Caco-2 (cell line): ENCODE measurements around the gene ARSB. TPM values are rescaled to one million over a fixed set of nuclear protein-coding genes. Genes with fewer than 3 reads are reported as not detected.

Experiments used
- BruUV-seq: library from RNA; stranded (reverse); fragments of 400-500 nt; replicated peaks from 2 replicates; lab custom pipeline; 2021; lab: Mats Ljungman, UMichigan
- CTCF ChIA-PET: fragments of 300-600 bp; sonication (Branson Sonifier 250); formaldehyde crosslinking; loops from one replicate; lab custom pipeline; 2022; ENCODE audit warnings: antibody characterized with exemption; lab: Charles Lee
- POLR2A ChIA-PET: fragments of 300-600 bp; sonication (Branson Sonifier 250); formaldehyde crosslinking; loops from one replicate; lab custom pipeline; 2022; ENCODE audit warnings: antibody characterized with exemption; lab: Charles Lee
- DNase-seq, 2 experiments: peaks; one replicate each; pipeline versions ENCODE4 v3.0.0 to v3.0.0-alpha.2; 2020 to 2022
- H3K27me3 ChIP-seq: replicated peaks from 2 replicates; pipeline ENCODE4 v1.6.0; 2011; ENCODE audit warnings: low read length; ENCODE audit not compliant: control insufficient read depth, insufficient read depth
- H3K36me3 ChIP-seq: 2 replicates; pipeline ENCODE4 v1.5.1; 2011; ENCODE audit warnings: low read length; ENCODE audit not compliant: control insufficient read depth, insufficient read depth
- H3K4me1 ChIP-seq: fragments of 250-450 bp; sonication (Bioruptor Pico); 2 replicates; pipeline ENCODE4 v1.5.1; 2020; ENCODE audit warnings: mild to moderate bottlenecking
- H3K4me3 ChIP-seq: 2 replicates; pipeline ENCODE4 v1.5.1; 2011; ENCODE audit warnings: low read depth, mild to moderate bottlenecking, control low read depth, low read length
- H3K9me3 ChIP-seq: fragments of 250-450 bp; sonication (Bioruptor Pico); 2 replicates; pipeline ENCODE4 v1.5.1; 2020; ENCODE audit warnings: mild to moderate bottlenecking, moderate library complexity
- H3K27ac Mint-ChIP-seq: one replicate; pipeline ENCODE4 v1.8.0; 2022; ENCODE audit warnings: mixed read lengths; ENCODE audit not compliant: unreplicated experiment
- H3K27me3 Mint-ChIP-seq: one replicate; pipeline ENCODE4 v1.8.0; 2022; ENCODE audit warnings: mixed read lengths; ENCODE audit not compliant: insufficient read depth, unreplicated experiment
- H3K36me3 Mint-ChIP-seq: one replicate; pipeline ENCODE4 v1.8.0; 2022; ENCODE audit warnings: mild to moderate bottlenecking, mixed read lengths; ENCODE audit not compliant: insufficient read depth, unreplicated experiment
- H3K4me1 Mint-ChIP-seq: one replicate; pipeline ENCODE4 v1.8.0; 2022; ENCODE audit warnings: low read depth, mixed read lengths; ENCODE audit not compliant: unreplicated experiment
- H3K4me3 Mint-ChIP-seq: one replicate; pipeline ENCODE4 v1.8.0; 2022; ENCODE audit warnings: mild to moderate bottlenecking, moderate library complexity, mixed read lengths; ENCODE audit not compliant: unreplicated experiment
- H3K9me3 Mint-ChIP-seq: one replicate; pipeline ENCODE4 v1.8.0; 2022; ENCODE audit warnings: mixed read lengths; ENCODE audit not compliant: unreplicated experiment
- CTCF ChIP-seq, 2 experiments: fragments of 200-600 bp in 1 of 2; IDR thresholded peaks; 1 replicate in 1 of 2; 2 replicates in 1 of 2; pipeline versions ENCODE4 v1.5.1 to v1.8.0; 2011 to 2022; ENCODE audit warnings: antibody characterized with exemption in 1 of 2, control low read depth in 1 of 2, inconsistent platforms in 1 of 2, low read depth in 1 of 2, low read length in 1 of 2, mild to moderate bottlenecking in 1 of 2, moderate library complexity in 1 of 2; ENCODE audit not compliant: insufficient read depth in 1 of 2, severe bottlenecking in 1 of 2, unreplicated experiment in 1 of 2
- intact Hi-C: fragments of 100-400 bp; cut with micrococcal nuclease; formaldehyde crosslinking; loops from one replicate; pipeline ENCODE4 v1.10.0; 2022; ENCODE audit not compliant: unreplicated experiment
- total RNA-seq: library from RNA; stranded (reverse); gene quantifications from 2 replicates; pipeline ENCODE4 v1.2.3, GENCODE V29; 2022

The ARSB gene
- total RNA-seq, 1 experiment from 2014 or later, result 17.4 TPM

GRCh38 chr5:78905084-78905938, 79.8 kb downstream of the ARSB start:
- intact Hi-C loops, result loop anchor here (10.0 kb wide), 1 partner anchor 441 kb away; no protein-coding TSS in a partner anchor
- Mint-ChIP-seq H3K4me3 (no peak overlapping the region), H3K36me3 (no peaks in the 10 kb centered on the region), H3K27ac (no peak overlapping the region), H3K27me3 (no peaks in the 10 kb centered on the region), H3K9me3 (no peaks in the 10 kb centered on the region), H3K4me1 (peaks cover 11% of the 10 kb centered on the region)
- BruUV-seq, result no TSS peak
- Histone ChIP-seq H3K4me3 (no peak overlapping the region), H3K36me3 (no peaks in the 10 kb centered on the region), H3K27me3 (no peaks in the 10 kb centered on the region), H3K4me1 (peaks cover 15% of the 10 kb centered on the region; the same call in 1 of the 2 replicates), H3K9me3 (no peaks in the 10 kb centered on the region)
- no peak for TF ChIP-seq CTCF (IDR thresholded peaks at IDR 0.05; ENCODE audit: insufficient read depth in 1 of 2, low read depth in 1 of 2, low read length in 1 of 2, severe bottlenecking in 1 of 2, unreplicated experiment in 1 of 2)
- ChIA-PET POLR2A (no interaction called here), CTCF (no interaction called here)
- DNase-seq, result no peak

GRCh38 chr5:78903861-78904260, 81.2 kb downstream of the ARSB start:
- Mint-ChIP-seq H3K4me3 (no peak overlapping the region), H3K4me1 (peaks cover 11% of the 10 kb centered on the region), H3K27ac (no peak overlapping the region), H3K9me3 (no peaks in the 10 kb centered on the region), H3K36me3 (no peaks in the 10 kb centered on the region), H3K27me3 (no peaks in the 10 kb centered on the region)
- no peak for DNase-seq
- no peak overlapping the region for H3K4me3 ChIP-seq
- ChIA-PET POLR2A (no interaction called here), CTCF (no interaction called here)
- no peaks in the 10 kb centered on the region for H3K36me3 ChIP-seq
- H3K4me1 ChIP-seq, result peaks cover 14% of the 10 kb centered on the region; the same call in 1 of the 2 replicates
- H3K27me3 ChIP-seq, result no peaks in the 10 kb centered on the region
- no peaks in the 10 kb centered on the region for H3K9me3 ChIP-seq
- no peak for TF ChIP-seq CTCF (IDR thresholded peaks at IDR 0.05; ENCODE audit: insufficient read depth in 1 of 2, low read depth in 1 of 2, low read length in 1 of 2, severe bottlenecking in 1 of 2, unreplicated experiment in 1 of 2)
- BruUV-seq, result no TSS peak
- intact Hi-C loops, result loop anchor here (10.0 kb wide), 1 partner anchor 439 kb away; no protein-coding TSS in a partner anchor

- H3K9me3 ChIP-seq, result no peaks in the 10 kb centered on the region
- H3K4me1 ChIP-seq, result peaks cover 11% of the 10 kb centered on the region; the same call in 1 of the 2 replicates
- H3K27me3 ChIP-seq, result no peaks in the 10 kb centered on the region
- ChIA-PET POLR2A (no interaction called here), CTCF (no interaction called here)
- peaks cover 10% of the 10 kb centered on the region for H3K4me1 Mint-ChIP-seq
- no peak for TF ChIP-seq CTCF (IDR thresholded peaks at IDR 0.05; ENCODE audit: insufficient read depth in 1 of 2, low read depth in 1 of 2, low read length in 1 of 2, severe bottlenecking in 1 of 2, unreplicated experiment in 1 of 2)
- H3K27me3 Mint-ChIP-seq, result no peaks in the 10 kb centered on the region
- H3K4me3 Mint-ChIP-seq, result no peak overlapping the region
- no peak overlapping the region for H3K27ac Mint-ChIP-seq
- no peaks in the 10 kb centered on the region for H3K9me3 Mint-ChIP-seq
- no peaks in the 10 kb centered on the region for H3K36me3 ChIP-seq
- no peak for DNase-seq
- no peaks in the 10 kb centered on the region for H3K36me3 Mint-ChIP-seq
- intact Hi-C loops, result loop anchor here (10.0 kb wide), 1 partner anchor 439 kb away; no protein-coding TSS in a partner anchor
- H3K4me3 ChIP-seq, result no peak overlapping the region
- BruUV-seq, result no TSS peak
Observed at GRCh38 chr5:78903353-78903752, 81.8 kb downstream of the ARSB start.
